Cardiac muscle cell (in vitro differentiated cells and primary cell): Measurements from ENCODE around the gene ADAMTSL2. TPM values are rescaled to one million over a fixed set of nuclear protein-coding genes. Genes with fewer than 3 reads are reported as not detected.

Experiments
- DNase-seq, 2 donors: peaks; one replicate each; pipeline versions ENCODE4 v3.0.0 to v3.0.0-alpha.2; 2010 to 2017; ENCODE audit warnings: low read depth in 1 of 2, low spot score in 1 of 2
- H3K27ac ChIP-seq: fragments of 200-600 bp; sonication (generic); 2 replicates; pipeline ENCODE4 v1.5.1; 2016
- H3K27me3 ChIP-seq: fragments of 200-600 bp; sonication (generic); 2 replicates; pipeline ENCODE4 v1.6.0; 2016; ENCODE audit warnings: control low read depth
- H3K36me3 ChIP-seq: fragments of 200-600 bp; sonication (generic); 2 replicates; pipeline ENCODE4 v1.5.1; 2016; ENCODE audit warnings: control low read depth
- H3K4me1 ChIP-seq: fragments of 200-600 bp; sonication (generic); 2 replicates; pipeline ENCODE4 v1.8.1; 2017; ENCODE audit warnings: low read depth, mild to moderate bottlenecking, mixed run types
- H3K4me3 ChIP-seq: fragments of 200-600 bp; sonication (generic); 2 replicates; pipeline ENCODE4 v1.5.1; 2016; ENCODE audit warnings: mild to moderate bottlenecking
- H3K9me3 ChIP-seq: fragments of 200-600 bp; sonication (generic); 2 replicates; pipeline ENCODE4 v1.5.1; 2017; ENCODE audit warnings: low read depth, mild to moderate bottlenecking, control low read depth
- CTCF ChIP-seq: IDR thresholded peaks from 2 replicates; pipeline ENCODE4 v1.5.1; 2012; ENCODE audit warnings: low read depth, mild to moderate bottlenecking, low read length
- polyA plus RNA-seq: library from polyadenylated mRNA; unstranded; fragments of >200 nt; fragmentation: Nextera tagmentation; extraction: Ambion mirVana; gene quantifications from 2 replicates; pipeline ENCODE4 v1.2.1, GENCODE V29; 2016
- total RNA-seq: library from RNA; depleted of rRNA; stranded (reverse); fragments of >200 nt; gene quantifications from 2 replicates; pipeline ENCODE4 v1.2.3, GENCODE V29; 2016

Gene ADAMTSL2
- total and polyA plus RNA-seq, 2 experiments from 2014 or later: 18.4 to 27.2 TPM

DNA sequence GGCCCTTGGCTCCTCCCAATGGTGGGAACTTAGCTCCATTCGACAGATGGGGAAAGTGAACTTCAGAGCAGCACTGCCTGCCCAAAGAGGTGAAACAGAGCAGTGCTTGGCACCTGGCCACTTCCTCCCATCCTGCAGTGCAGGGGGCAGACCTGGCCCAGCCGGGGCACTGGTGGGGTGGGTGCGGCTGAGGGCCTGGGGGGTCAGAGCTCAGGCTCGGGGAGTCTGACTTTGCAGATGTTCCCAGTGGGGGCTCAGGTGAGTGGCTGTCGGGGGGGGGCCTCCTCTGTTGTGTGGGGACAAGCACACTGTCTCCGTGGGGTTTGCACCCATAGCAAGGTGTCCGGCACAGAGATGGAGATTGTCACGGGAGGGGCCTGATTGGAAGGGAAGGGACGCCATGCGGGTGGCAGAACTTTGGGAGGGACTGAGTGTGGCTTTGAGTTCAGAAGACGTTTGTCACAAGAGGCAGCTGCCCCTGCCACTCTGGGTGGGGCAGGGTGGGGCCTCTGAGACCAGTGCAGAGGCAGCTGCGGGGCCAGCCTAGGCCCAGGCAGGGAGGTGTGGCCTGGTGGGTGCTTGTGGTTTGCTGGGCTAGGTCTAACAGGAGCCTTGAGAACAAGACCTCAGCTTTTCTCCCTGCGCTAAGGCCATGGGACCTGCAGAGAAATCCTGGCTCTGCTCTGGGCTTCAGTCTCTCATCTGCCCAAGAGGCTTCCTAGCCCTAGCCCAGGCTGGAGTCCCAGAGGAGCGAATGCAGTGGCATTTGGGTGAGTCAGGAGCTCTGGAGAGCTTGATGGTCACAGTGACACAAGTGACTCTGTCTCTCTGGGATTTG is 12.2 kb upstream of the ADAMTSL2 start:
- no peak for TF ChIP-seq CTCF
- Histone ChIP-seq H3K4me3 (no peak overlapping the region), H3K27ac (no peak overlapping the region), H3K36me3 (no peaks in the 10 kb centered on the region), H3K9me3 (no peaks in the 10 kb centered on the region), H3K4me1 (peaks cover 16% of the 10 kb centered on the region), H3K27me3 (no peaks in the 10 kb centered on the region)
- DNase-seq: no peak

DNA sequence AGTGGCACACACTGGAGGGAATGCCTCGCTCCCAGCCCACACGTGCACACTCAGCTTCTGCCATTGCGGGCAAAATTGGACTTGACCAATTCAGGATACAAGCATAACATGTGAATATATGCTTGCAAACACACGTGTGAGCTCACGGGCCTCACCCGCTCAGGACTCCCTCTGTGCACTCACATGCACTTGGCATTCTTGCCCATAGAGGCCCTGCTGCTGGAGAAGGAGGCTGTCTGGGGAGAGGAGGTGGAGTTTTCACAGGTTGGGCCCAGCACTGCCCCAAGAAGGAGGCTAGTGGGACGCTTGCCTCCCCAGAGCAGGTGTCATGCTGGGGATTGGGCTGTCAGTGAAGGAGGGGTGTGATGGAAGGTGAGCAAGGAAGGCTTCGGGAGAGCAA is 11.4 kb upstream of the ADAMTSL2 start:
- H3K9me3 ChIP-seq: no peaks in the 10 kb centered on the region
- TF ChIP-seq CTCF: no peak
- H3K4me1 ChIP-seq: peaks cover 21% of the 10 kb centered on the region
- DNase-seq: no peak
- H3K4me3 ChIP-seq: no peak overlapping the region
- no peaks in the 10 kb centered on the region for H3K27me3 ChIP-seq
- no peaks in the 10 kb centered on the region for H3K36me3 ChIP-seq
- H3K27ac ChIP-seq: no peak overlapping the region

- Histone ChIP-seq H3K27ac (peak overlapping the region; percentile 53), H3K9me3 (no peaks in the 10 kb centered on the region), H3K27me3 (no peaks in the 10 kb centered on the region), H3K4me3 (no peak overlapping the region), H3K36me3 (no peaks in the 10 kb centered on the region), H3K4me1 (peaks cover 28% of the 10 kb centered on the region)
- no peak for TF ChIP-seq CTCF
- DNase-seq: no peak
Measured at GRCh38 chr9:133524146-133524545, 10.4 kb upstream of the ADAMTSL2 start.

- peaks cover 28% of the 10 kb centered on the region for H3K4me1 ChIP-seq
- no peak within 1 kb of the TSS for H3K4me3 ChIP-seq
- TF ChIP-seq CTCF: no peak
- no peaks in the 10 kb centered on the region for H3K9me3 ChIP-seq
- DNase-seq: no peak
- peak within 1 kb of the TSS; percentile 53 for H3K27ac ChIP-seq
- H3K27me3 ChIP-seq: no peaks in the 10 kb centered on the region
- H3K36me3 ChIP-seq: no peaks in the 10 kb centered on the region
Measured at GRCh38 chr9:133524679-133525228, 9.8 kb upstream of the ADAMTSL2 start, which contains the start of gene MYMK. Gene MYMK (minus strand): TSS chr9:133524959. CDS start chr9:133524844, 115 bp downstream.

DNA sequence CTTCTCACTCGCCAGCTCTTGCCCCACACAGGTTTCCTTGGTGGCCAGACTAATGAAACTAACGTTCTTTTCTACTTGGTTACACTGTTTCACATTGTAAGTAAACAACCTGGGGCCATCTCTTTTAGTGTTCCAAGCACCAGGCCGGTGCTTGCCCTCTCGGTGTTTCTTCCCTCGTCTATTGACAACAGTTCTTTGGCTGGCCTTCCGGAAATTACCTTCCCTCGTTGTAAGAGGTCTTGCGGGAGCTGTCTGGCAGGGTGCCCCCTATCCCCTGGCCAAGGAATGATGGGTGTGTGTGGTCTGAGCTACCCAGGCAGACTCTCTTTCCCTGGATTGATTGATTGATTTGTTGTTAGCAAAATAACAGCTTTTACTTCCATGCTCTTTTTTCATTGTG is 8.8 kb upstream of the ADAMTSL2 start:
- DNase-seq: no peak
- no peaks in the 10 kb centered on the region for H3K27me3 ChIP-seq

More for the DNA sequence above, 8.8 kb upstream of the ADAMTSL2 start:
- Histone ChIP-seq H3K4me1 (peaks cover 29% of the 10 kb centered on the region), H3K4me3 (no peak overlapping the region), H3K36me3 (no peaks in the 10 kb centered on the region), H3K27ac (no peak overlapping the region), H3K9me3 (no peaks in the 10 kb centered on the region)
- no peak for TF ChIP-seq CTCF
